Measurements from ENCODE around the gene AGXT.

DNA sequence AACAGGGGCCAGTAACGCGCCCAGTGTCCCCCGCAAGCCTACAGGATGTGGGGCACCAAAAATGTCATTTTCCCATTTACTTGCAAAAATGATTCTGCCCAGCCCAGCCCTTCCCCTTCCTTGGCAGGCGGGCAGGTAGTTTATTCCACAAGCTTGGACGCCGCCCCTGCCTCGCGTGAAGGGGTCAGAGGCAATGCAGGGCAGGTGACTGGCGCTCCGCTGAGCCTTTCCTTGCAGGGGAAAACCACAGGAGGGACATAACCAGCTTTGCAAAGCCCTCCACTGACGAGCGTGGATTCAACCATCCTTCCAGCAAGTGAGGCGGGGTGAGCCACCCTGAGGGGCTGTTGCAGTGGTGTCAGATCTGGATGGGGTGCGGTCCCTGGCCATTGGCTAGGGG lies 22.1 kb downstream of the AGXT start:
- TF ChIP-seq TOX (CRISPR knock-in tag; IDR thresholded peaks at IDR 0.05; ENCODE audit: borderline replicate concordance) (no peak), ISL1 (CRISPR knock-in tag; IDR thresholded peaks at IDR 0.05) (no peak), ZNF8 (CRISPR knock-in tag; IDR thresholded peaks at IDR 0.05) (no peak), GLIS3 (CRISPR knock-in tag; IDR thresholded peaks at IDR 0.05) (no peak), ZFP3 (CRISPR knock-in tag; IDR thresholded peaks at IDR 0.05) (no peak), ARNTL (CRISPR knock-in tag; IDR thresholded peaks at IDR 0.05; ENCODE audit: borderline replicate concordance, low read depth) (no peak)
- TF ChIP-seq, protein P1, sequence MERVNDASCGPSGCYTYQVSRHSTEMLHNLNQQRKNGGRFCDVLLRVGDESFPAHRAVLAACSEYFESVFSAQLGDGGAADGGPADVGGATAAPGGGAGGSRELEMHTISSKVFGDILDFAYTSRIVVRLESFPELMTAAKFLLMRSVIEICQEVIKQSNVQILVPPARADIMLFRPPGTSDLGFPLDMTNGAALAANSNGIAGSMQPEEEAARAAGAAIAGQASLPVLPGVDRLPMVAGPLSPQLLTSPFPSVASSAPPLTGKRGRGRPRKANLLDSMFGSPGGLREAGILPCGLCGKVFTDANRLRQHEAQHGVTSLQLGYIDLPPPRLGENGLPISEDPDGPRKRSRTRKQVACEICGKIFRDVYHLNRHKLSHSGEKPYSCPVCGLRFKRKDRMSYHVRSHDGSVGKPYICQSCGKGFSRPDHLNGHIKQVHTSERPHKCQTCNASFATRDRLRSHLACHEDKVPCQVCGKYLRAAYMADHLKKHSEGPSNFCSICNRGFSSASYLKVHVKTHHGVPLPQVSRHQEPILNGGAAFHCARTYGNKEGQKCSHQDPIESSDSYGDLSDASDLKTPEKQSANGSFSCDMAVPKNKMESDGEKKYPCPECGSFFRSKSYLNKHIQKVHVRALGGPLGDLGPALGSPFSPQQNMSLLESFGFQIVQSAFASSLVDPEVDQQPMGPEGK (CRISPR knock-in tag; IDR thresholded peaks at IDR 0.05; ENCODE audit: borderline replicate concordance), result no peak
